GM18907 (cell line): Measurements from ENCODE around the gene EPS15.

ENCODE experiments used
- ATAC-seq: cut with Tn5 transposase; IDR thresholded peaks from one replicate; pipeline ENCODE4 v1.9.1; 2021; ENCODE audit warnings: mild to moderate bottlenecking, moderate library complexity; ENCODE audit not compliant: unreplicated experiment

EPS15 gene

DNA sequence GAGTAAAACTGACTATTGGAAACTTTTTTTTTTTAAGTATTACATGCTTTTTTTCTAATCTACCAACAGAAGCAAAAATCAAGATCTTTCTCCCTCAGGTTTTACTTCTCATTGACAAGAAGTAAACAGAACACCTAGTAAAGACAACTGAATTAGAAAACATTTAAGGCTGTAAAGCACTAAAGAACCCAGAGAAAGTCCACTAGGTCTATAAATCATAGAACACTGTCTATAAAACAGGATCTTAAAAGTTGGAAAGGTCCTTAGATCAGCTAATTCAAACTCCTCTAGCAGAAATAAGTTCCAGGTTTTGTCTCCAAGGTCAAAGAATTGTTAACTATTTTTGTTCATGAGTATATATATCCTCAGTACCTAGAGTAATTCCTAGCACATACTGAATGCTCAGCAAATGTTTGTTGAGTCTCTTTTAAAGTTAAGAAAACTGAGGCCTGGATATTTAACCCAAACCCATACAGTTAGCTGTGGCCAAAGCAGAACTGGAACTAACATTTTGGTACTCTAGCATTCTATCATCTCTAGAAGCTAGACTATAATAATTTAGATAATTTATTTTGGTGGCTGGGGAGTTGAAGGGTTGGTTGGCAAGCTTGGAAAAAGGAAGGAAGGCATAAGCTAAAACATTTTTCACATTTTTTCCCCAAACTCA, 3.0 kb downstream of the EPS15 start:
- ATAC-seq, result no peak

- no peak for ATAC-seq
Observed at GRCh38 chr1:51515312-51515960, 3.6 kb downstream of the EPS15 start.

- ATAC-seq, result no peak
Observed at GRCh38 chr1:51514733-51515132, 4.3 kb downstream of the EPS15 start.

GRCh38 chr1:51512606-51513005, 6.5 kb downstream of the EPS15 start:
- ATAC-seq, result no peak

GRCh38 chr1:51512120-51512519, 6.9 kb downstream of the EPS15 start:
- no peak for ATAC-seq

GRCh38 chr1:51509773-51510172, 9.3 kb downstream of the EPS15 start:
- ATAC-seq, result no peak

DNA sequence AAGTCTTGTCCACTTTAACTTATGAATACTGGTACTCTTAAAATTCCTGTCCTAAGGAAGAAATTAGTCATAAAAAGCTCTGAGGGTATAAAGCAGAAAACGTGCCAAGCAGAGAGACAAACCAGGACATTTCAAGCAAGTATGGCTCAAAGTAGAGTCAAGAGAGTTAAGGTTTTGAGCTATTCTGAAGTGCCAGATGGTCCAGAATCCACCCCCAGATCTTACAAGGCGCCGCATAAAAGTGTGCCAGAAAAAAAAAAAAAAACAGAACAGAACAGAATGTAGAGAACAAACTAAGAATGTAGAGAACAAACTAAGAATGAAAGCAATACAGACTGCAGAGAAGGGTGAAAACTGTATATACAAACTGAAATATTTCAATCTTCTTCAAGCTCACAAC, 12.5 kb downstream of the EPS15 start:
- ATAC-seq, result no peak

DNA sequence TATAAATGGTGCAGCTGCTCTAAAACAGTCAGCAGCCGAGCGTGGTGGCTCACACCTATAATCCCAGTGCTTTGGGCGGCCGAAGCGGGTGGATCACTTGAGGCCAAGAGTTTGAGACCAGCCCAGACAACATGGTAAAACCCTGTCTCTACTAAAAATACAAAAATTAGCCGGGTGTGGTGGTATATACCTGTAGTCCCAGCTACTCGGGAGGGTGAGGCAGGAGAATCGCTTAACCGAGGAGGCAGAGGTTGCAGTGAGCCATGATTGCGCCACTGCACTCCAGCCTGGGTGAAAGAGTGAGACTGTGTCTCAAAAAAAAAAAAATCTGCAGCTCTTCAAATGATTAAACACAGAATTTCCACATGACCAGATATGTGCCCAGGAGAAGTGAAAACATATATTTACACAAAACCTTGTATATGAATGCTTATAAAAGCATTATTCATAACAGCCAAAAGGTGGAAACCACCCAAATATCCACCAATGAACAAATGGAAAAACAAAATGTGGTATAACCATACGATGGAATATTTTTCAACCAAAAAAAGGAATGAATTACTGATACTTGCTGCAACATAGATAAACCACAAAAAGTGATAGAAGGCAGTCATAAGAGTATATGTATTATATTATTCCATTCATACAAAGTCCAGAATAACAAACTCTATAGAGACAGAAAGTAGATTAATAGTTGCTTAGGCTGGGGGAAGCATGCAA, 14.1 kb downstream of the EPS15 start:
- ATAC-seq, result peak; percentile 57

- peak; percentile 60 for ATAC-seq
Observed at GRCh38 chr1:51501218-51501630, 17.8 kb downstream of the EPS15 start.

GRCh38 chr1:51499694-51500093, 19.4 kb downstream of the EPS15 start:
- no peak for ATAC-seq

DNA sequence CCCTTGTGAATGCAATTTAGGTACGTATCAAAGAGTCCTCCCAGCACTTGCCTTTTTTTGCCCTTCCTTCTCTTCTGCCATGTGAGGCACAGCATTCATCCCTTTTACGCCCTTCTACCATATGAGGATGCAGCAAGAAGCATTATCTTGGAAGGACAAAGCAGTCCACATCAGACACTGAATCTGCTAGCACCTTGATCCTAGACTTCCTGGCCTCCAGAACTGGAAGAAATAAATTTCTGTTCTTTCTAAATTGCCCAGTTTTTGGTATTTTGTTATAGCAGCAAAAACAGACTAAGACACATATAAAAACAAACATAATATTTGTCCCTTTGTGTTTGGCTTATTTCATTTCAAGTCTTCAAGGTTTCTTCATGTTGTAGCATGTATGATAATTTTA, 20.1 kb downstream of the EPS15 start:
- ATAC-seq, result no peak

GRCh38 chr1:51497340-51497739, 21.7 kb downstream of the EPS15 start:
- ATAC-seq, result no peak

- no peak for ATAC-seq
Observed at GRCh38 chr1:51494138-51494830, 24.8 kb downstream of the EPS15 start.

- ATAC-seq, result peak; percentile 47
Observed at GRCh38 chr1:51491166-51491981, 27.7 kb downstream of the EPS15 start.

GRCh38 chr1:51489472-51489871, 29.6 kb downstream of the EPS15 start:
- no peak for ATAC-seq

GRCh38 chr1:51488372-51489050, 30.6 kb downstream of the EPS15 start:
- ATAC-seq, result no peak

DNA sequence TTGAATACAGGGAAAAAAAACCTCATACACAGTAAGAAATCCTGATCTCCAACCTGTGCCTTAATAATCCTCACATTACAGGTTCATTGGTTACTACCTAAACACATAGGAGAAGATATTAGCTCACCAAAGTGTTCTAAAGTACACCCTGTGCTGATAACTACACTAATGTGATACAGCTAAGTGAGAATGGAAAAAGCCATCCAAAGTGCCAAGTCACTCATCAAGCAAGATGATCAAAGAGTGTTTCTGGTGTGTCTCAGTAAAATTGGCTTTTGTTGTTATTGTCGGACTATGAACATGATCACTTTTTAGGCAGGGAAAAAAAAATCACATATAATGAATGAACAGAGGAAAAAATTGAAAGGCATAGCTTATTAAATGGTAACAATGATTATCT, 31.4 kb downstream of the EPS15 start:
- no peak for ATAC-seq

DNA sequence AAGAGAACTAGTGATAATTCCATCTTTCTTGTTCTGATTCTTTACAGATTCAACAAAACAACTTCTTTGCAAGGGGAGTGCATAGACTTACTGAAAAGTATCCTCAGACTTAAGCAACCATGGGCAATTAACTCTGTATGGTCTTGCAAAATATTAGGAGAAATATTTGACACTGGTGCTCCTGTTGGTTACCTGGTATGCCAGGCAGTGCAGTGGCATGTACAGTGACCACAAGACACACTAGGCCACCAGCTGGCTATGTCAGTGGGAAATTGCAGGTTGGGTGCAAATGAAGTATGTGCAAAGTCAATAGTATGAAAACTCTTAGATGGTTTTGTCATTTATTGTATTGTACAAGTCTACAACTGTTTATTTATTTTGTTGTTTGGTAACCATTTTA, 34.5 kb downstream of the EPS15 start:
- no peak for ATAC-seq

GRCh38 chr1:51482881-51483280, 36.2 kb downstream of the EPS15 start:
- no peak for ATAC-seq
